Heart left ventricle (tissue), 16 donors: ENCODE measurements around the gene TTLL11. TPM values are rescaled to one million over a fixed set of nuclear protein-coding genes. Genes with fewer than 3 reads are reported as not detected.

Experiments used
- ATAC-seq, 4 donors: fragments of 200-7000 bp; cut with Tn5 transposase; one replicate each; pipeline ENCODE4 v1.9.1; 2020 to 2022; ENCODE audit warnings: moderate library complexity in 4 of 4, mild to moderate bottlenecking in 3 of 4, moderate number of reproducible peaks in 1 of 4
- DNase-seq, 5 donors: peaks; one replicate each; pipeline ENCODE4 v3.0.0-alpha.2; 2020
- H3K27ac ChIP-seq, 12 donors: fragments of 200-600 bp; sonication (generic) in 4 of 12; one replicate each; pipeline versions ENCODE4 v1.5.0 to v1.8.0; 2016 to 2022; ENCODE audit warnings: mild to moderate bottlenecking in 2 of 12
- H3K27me3 ChIP-seq, 9 donors: fragments of 200-600 bp; sonication (generic) in 2 of 9; one replicate each; pipeline versions ENCODE4 v1.5.1 to v1.8.0; 2016 to 2022; ENCODE audit warnings: mild to moderate bottlenecking in 3 of 9
- H3K36me3 ChIP-seq, 9 donors: fragments of 200-600 bp; sonication (generic) in 2 of 9; one replicate each; pipeline versions ENCODE4 v1.5.0 to v1.8.0; 2018 to 2022; ENCODE audit warnings: mild to moderate bottlenecking in 2 of 9
- H3K4me1 ChIP-seq, 12 donors: fragments of 200-600 bp; sonication (generic) in 4 of 12; one replicate each; pipeline versions ENCODE4 v1.5.0 to v1.8.0; 2016 to 2022; ENCODE audit warnings: mild to moderate bottlenecking in 3 of 12
- H3K4me3 ChIP-seq, 12 donors: fragments of 200-600 bp; sonication (generic) in 4 of 12; one replicate each; pipeline versions ENCODE4 v1.5.0 to v1.8.0; 2017 to 2022; ENCODE audit warnings: mild to moderate bottlenecking in 9 of 12, moderate library complexity in 4 of 12
- H3K9me3 ChIP-seq, 12 donors: fragments of 200-600 bp; sonication (generic) in 4 of 12; one replicate each; pipeline versions ENCODE4 v1.5.0 to v1.8.0; 2016 to 2022; ENCODE audit warnings: mild to moderate bottlenecking in 1 of 12
- CTCF ChIP-seq, 12 donors: fragments of 200-600 bp; sonication (generic) in 4 of 12; IDR thresholded peaks; one replicate each; pipeline versions ENCODE4 v1.5.0 to v1.8.0; 2018 to 2022; ENCODE audit warnings: antibody characterized with exemption in 12 of 12, mild to moderate bottlenecking in 5 of 12
- POLR2A ChIP-seq, 2 donors: fragments of 450-650 bp; IDR thresholded peaks; one replicate each; pipeline ENCODE4 v1.6.1; 2017; ENCODE audit warnings: antibody characterized with exemption in 2 of 2, mild to moderate bottlenecking in 2 of 2, moderate library complexity in 2 of 2
- WGBS, 4 donors: extraction: QIAGEN DNeasy Blood & Tissue Kit in 2 of 4; methylation state at CpG; one replicate each; pipeline versions ENCODE4 v1.1.5 to v1.1.7; 2013 to 2018; 5-methylcytosine and 5-hydroxymethylcytosine counted together
- intact Hi-C, 10 donors: fragments of 100-400 bp; cut with DNase I; formaldehyde crosslinking; loops; one replicate each; pipeline versions ENCODE4 v1.11.1 to v1.14.2; 2022
- polyA plus RNA-seq, 2 donors: library from polyadenylated mRNA; stranded (reverse); fragments of 200-250 nt; gene quantifications; one replicate each; pipeline ENCODE4 v1.2.3, GENCODE V29; 2013
- total RNA-seq, 9 donors: library from RNA; depleted of rRNA in 2 of 9; stranded (reverse); fragments of >200 nt in 2 of 9; fragmentation: NEBNext Ultra II Directional in 3 of 9; extraction: Animal tissue kit (Norgen Biotek cat#: 25700) in 3 of 9; gene quantifications; one replicate each; pipeline versions ENCODE4 v1.1.0 to v1.2.4, GENCODE V29; 2016 to 2023
- donor health status: ischemic (EF 13 %, LVEDD 7.1; RV severe dilation, severe dysfunction).
- donor health status: healthy with polysubstance abuse.
- donor health status: DM: no; HTN: yes; CAD: no.
- donor health status: DM: no; HTN: no; CAD: no.
- donor health status: ischemic (EF 25% LVEDD 6.9; RV normal size, moderate dysfunction).
- donor health status: ischemic (EF 25% LVEDD 5.7; RV mildly dilated, moderate dysfunction).
- donor health status: healthy.
- donor health status: DM: yes; HTN: yes; CAD: no.
- donor health status: ischemic (EF 35%, LVEDD 5.7; RV mildly dilated, moderate dysfunction).
- donor health status: nonischemic (EF 11% LVEDD 7.7; RV severe dilation, severe dysfunction).
- donor health status: DM: yes; HTN: yes; CAD: no.
- donor health status: PGD.
- donor health status: ischemic (EF 29% LVEDD 5.4; RV normal size, mild dysfunction).
- donor health status: nonischemic (EF 23%, LVEDD 6.1; RV moderate dilation, normal function).

TTLL11 gene
- total and polyA plus RNA-seq, 11 donors = 2.7 to 10.9 (median 7.9) TPM

- peaks cover 0 to 5% (median 0%) of the 10 kb centered on the region in 9 donors for H3K36me3 ChIP-seq
- no peak overlapping the region for H3K4me3 ChIP-seq
- no peaks in the 10 kb centered on the region for H3K9me3 ChIP-seq
- no peak for ATAC-seq
- H3K27me3 ChIP-seq = no peaks in the 10 kb centered on the region
- no peak for DNase-seq
- intact Hi-C loops = no loop called here
- WGBS, 4 donors = 89 to 92% (median 91%) methylated on average over 5 of the region's 5 CpGs
- peaks cover 0 to 11% (median 0%) of the 10 kb centered on the region in 12 donors for H3K4me1 ChIP-seq
- H3K27ac ChIP-seq = no peak overlapping the region
- TF ChIP-seq CTCF (IDR thresholded peaks at IDR 0.05) (no peak), POLR2A (IDR thresholded peaks at IDR 0.05) (no peak)
Measured at GRCh38 chr9:121927081-121927480, 166.0 kb downstream of the TTLL11 start.

GRCh38 chr9:121926351-121926801 is 166.7 kb downstream of the TTLL11 start:
- Histone ChIP-seq H3K27ac (no peak overlapping the region), H3K4me1 (peaks cover 0 to 11% (median 0%) of the 10 kb centered on the region in 12 donors), H3K27me3 (no peaks in the 10 kb centered on the region), H3K4me3 (no peak overlapping the region), H3K9me3 (no peaks in the 10 kb centered on the region), H3K36me3 (peaks cover 0 to 5% (median 0%) of the 10 kb centered on the region in 9 donors)
- intact Hi-C loops = no loop called here
- TF ChIP-seq CTCF (IDR thresholded peaks at IDR 0.05) (no peak), POLR2A (IDR thresholded peaks at IDR 0.05) (no peak)
- ATAC-seq (peak in 3 of 4 donors; percentile 10 to 37 (median 26)), DNase-seq (no peak)
- 55 to 79% (median 60%) methylated on average over 8 to 10 of the region's 10 CpGs for WGBS, 4 donors

DNA sequence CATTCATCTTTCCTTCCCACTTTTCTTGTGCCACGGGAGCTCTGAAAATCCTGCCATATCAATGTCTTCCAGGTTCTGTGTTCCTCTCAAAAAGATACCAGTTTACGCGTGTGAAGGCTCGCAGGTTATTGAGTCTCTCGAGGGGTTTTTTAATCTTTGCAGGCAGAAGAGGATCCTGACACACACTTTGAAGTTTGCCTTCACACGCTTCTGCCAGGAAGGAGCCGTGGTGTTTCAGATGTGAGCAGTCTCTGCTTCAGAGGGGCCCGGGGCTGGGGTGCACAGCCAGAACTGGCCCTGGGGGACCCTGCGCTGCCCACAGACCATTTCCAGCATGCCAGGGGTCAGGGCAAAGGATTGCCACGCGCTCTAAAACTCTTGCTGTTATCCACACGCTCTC is 167.2 kb downstream of the TTLL11 start:
- H3K4me1 ChIP-seq = peaks cover 0 to 11% (median 0%) of the 10 kb centered on the region in 12 donors
- ATAC-seq = no peak
- H3K36me3 ChIP-seq = peaks cover 0 to 5% (median 0%) of the 10 kb centered on the region in 9 donors
- no peaks in the 10 kb centered on the region for H3K9me3 ChIP-seq
- no peaks in the 10 kb centered on the region for H3K27me3 ChIP-seq
- no peak overlapping the region for H3K27ac ChIP-seq
- 87 to 94% (median 92%) methylated on average over 12 of the region's 12 CpGs for WGBS, 4 donors
- no peak for TF ChIP-seq CTCF (IDR thresholded peaks at IDR 0.05)
- no peak for TF ChIP-seq POLR2A (IDR thresholded peaks at IDR 0.05)
- intact Hi-C loops = no loop called here
- DNase-seq = no peak
- no peak overlapping the region for H3K4me3 ChIP-seq

GRCh38 chr9:121924700-121925099 is 168.4 kb downstream of the TTLL11 start:
- peaks cover 0 to 5% (median 0%) of the 10 kb centered on the region in 9 donors for H3K36me3 ChIP-seq
- 50 to 56% (median 52%) methylated on average over 4 of the region's 4 CpGs for WGBS, 4 donors
- H3K4me1 ChIP-seq = peaks cover 0 to 11% (median 0%) of the 10 kb centered on the region in 12 donors
- intact Hi-C loops = no loop called here
- no peak for ATAC-seq
- H3K27ac ChIP-seq = no peak overlapping the region
- H3K9me3 ChIP-seq = no peaks in the 10 kb centered on the region
- H3K27me3 ChIP-seq = no peaks in the 10 kb centered on the region
- peak in 1 of 5 donors; percentile 20 for DNase-seq
- TF ChIP-seq POLR2A (IDR thresholded peaks at IDR 0.05) (no peak), CTCF (IDR thresholded peaks at IDR 0.05) (no peak)
- H3K4me3 ChIP-seq = no peak overlapping the region
